GM12878 (cell line): ENCODE data around the gene RAB11FIP2. TPM values are rescaled to one million over a fixed set of nuclear protein-coding genes. Genes with fewer than 3 reads are reported as not detected.

Experiments used
- ATAC-seq: fragments of 200-7000 bp; cut with Tn5 transposase; 3 replicates; pipeline ENCODE4 v1.9.1; 2020; ENCODE audit warnings: mild to moderate bottlenecking, moderate library complexity
- BruUV-seq: library from RNA; stranded (reverse); fragments of 400-500 nt; replicated peaks from 2 replicates; lab custom pipeline; 2021; lab: Mats Ljungman, UMichigan
- CTCF ChIA-PET: fragments of 300-600 bp; sonication (Branson Sonifier 250); formaldehyde crosslinking; extraction: SDS; loops from one replicate; lab custom pipeline; 2021; ENCODE audit warnings: inconsistent platforms; lab: Yijun Ruan, JAX
- POLR2A ChIA-PET: fragments of 350-600 bp; formaldehyde crosslinking; extraction: SDS; loops from one replicate; lab custom pipeline; 2021; ENCODE audit warnings: inconsistent platforms; lab: Charles Lee
- RAD21 ChIA-PET: fragments of 300-600 bp; sonication (Branson Sonifier 250); formaldehyde crosslinking; loops from one replicate; lab custom pipeline; 2023; ENCODE audit warnings: antibody characterized with exemption; ENCODE audit not compliant: unreplicated experiment; lab: Charles Lee
- SMC1A ChIA-PET: fragments of 300-600 bp; sonication (Branson Sonifier 250); formaldehyde crosslinking; loops from one replicate; lab custom pipeline; 2023; ENCODE audit not compliant: unreplicated experiment, uncharacterized antibody; lab: Charles Lee
- DNase-seq: peaks from one replicate; pipeline ENCODE4 v3.0.0-alpha.2; 2011; ENCODE audit warnings: low read depth, low spot score
- FAIRE-seq: peaks from 3 replicates; lab custom pipeline; 2011; peaks lifted over from hg19 to GRCh38; lab: Jason Lieb, UNC
- H2AFZ ChIP-seq: 2 replicates; pipeline ENCODE4 v1.6.0; 2011; ENCODE audit warnings: low read depth, low read length, control low read depth; ENCODE audit not compliant: control insufficient read depth
- H3K27ac ChIP-seq: 2 replicates; pipeline ENCODE4 v1.5.1; 2011; ENCODE audit warnings: control low read depth; ENCODE audit not compliant: control insufficient read depth, insufficient read depth
- H3K27me3 ChIP-seq, 2 experiments: replicated peaks in 1 of 2; 2 replicates each; pipeline versions ENCODE4 v1.6.0 to v1.6.1; 2011; ENCODE audit warnings: low read length in 1 of 2; ENCODE audit not compliant: control insufficient read depth in 2 of 2, insufficient read depth in 2 of 2
- H3K36me3 ChIP-seq, 2 experiments: 2 replicates each; pipeline ENCODE4 v1.5.1; 2011; ENCODE audit warnings: low read length in 1 of 2; ENCODE audit not compliant: control insufficient read depth in 2 of 2, insufficient read depth in 2 of 2
- H3K4me1 ChIP-seq: 2 replicates; pipeline ENCODE4 v1.6.1; 2011; ENCODE audit warnings: mild to moderate bottlenecking, low read length, moderate library complexity, mixed read lengths; ENCODE audit not compliant: control insufficient read depth, insufficient read depth
- H3K4me2 ChIP-seq: 2 replicates; pipeline ENCODE4 v1.6.0; 2011; ENCODE audit warnings: control low read depth; ENCODE audit not compliant: control insufficient read depth, insufficient read depth
- H3K4me3 ChIP-seq: fragments of 200-600 bp; sonication (generic); 2 replicates; pipeline ENCODE4 v1.5.1; 2016
- H3K79me2 ChIP-seq: 2 replicates; pipeline ENCODE4 v1.6.0; 2011; ENCODE audit warnings: low read length; ENCODE audit not compliant: control insufficient read depth, insufficient read depth
- H3K9ac ChIP-seq: 2 replicates; pipeline ENCODE4 v1.8.0; 2011; ENCODE audit warnings: low read length, control low read depth, mixed read lengths; ENCODE audit not compliant: control insufficient read depth, insufficient read depth
- H3K9me3 ChIP-seq: replicated peaks from 3 replicates; pipeline ENCODE4 v1.5.1; 2011; ENCODE audit warnings: mild to moderate bottlenecking, low read length; ENCODE audit not compliant: control insufficient read depth, insufficient read depth
- H4K20me1 ChIP-seq: 2 replicates; pipeline ENCODE4 v1.6.0; 2011; ENCODE audit not compliant: control insufficient read depth, insufficient read depth
- CHD4 ChIP-seq: fragments of 200-600 bp; sonication (generic); IDR thresholded peaks from 2 replicates; pipeline ENCODE4 v1.6.1; 2016; ENCODE audit warnings: mild to moderate bottlenecking
- CTCF ChIP-seq, 3 experiments: IDR thresholded peaks in 2 of 3; conservative IDR thresholded peaks in 1 of 3; 2 replicates each; pipeline ENCODE4 v1.5.1; 2011; ENCODE audit warnings: low read depth in 3 of 3, low read length in 3 of 3, mild to moderate bottlenecking in 3 of 3, control low read depth in 2 of 3, moderate library complexity in 2 of 3, inconsistent platforms in 1 of 3, mixed read lengths in 1 of 3; ENCODE audit not compliant: control insufficient read depth in 2 of 3, insufficient read depth in 1 of 3; ENCODE audit errors: extremely low read depth in 1 of 3
- RB1 ChIP-seq: fragments of 450-650 bp; formaldehyde crosslinking; IDR thresholded peaks from 2 replicates; pipeline ENCODE4 v1.6.1; 2017; ENCODE audit warnings: mild to moderate bottlenecking, borderline replicate concordance
- WGBS: methylation state at CpG from one replicate; pipeline ENCODE4 v1.1.6; 2016; ENCODE audit warnings: low lambda C conversion rate; ENCODE audit not compliant: insufficient replicate concordance, insufficient coverage; ENCODE audit errors: missing lambda C conversion rate; 5-methylcytosine and 5-hydroxymethylcytosine counted together
- in situ Hi-C: fragments of 300-500 bp; cut with MboI; formaldehyde crosslinking; loops from 9 replicates; pipeline ENCODE4 v1.14.3; 2018; ENCODE audit warnings: mixed read lengths
- intact Hi-C: fragments of 100-400 bp; cut with micrococcal nuclease; formaldehyde crosslinking; loops from one replicate; pipeline ENCODE4 v1.14.2; 2022; ENCODE audit not compliant: unreplicated experiment
- polyA plus RNA-seq, 11 experiments: library from polyadenylated mRNA; depleted of rRNA in 4 of 11; unstranded in 6 of 11; stranded (reverse) in 5 of 11; fragments of >200 nt; fragmentation: Nextera tagmentation in 4 of 11; fragmentation: Illumina TruSeq in 1 of 11; extraction: Ambion mirVana in 4 of 11; extraction: Trizol in 1 of 11; gene quantifications; 1 replicate in 1 of 11; 2 replicates in 10 of 11; pipeline versions ENCODE4 v1.2.1 to v1.2.3, GENCODE V29; 2011 to 2016; ENCODE audit warnings: inconsistent platforms in 2 of 11, missing spikeins in 2 of 11, low read depth in 1 of 11
- total RNA-seq, 4 experiments: library from RNA; depleted of rRNA in 3 of 4; stranded (reverse); fragments of >200 nt in 3 of 4; fragmentation: Illumina TruSeq in 1 of 4; extraction: Trizol in 1 of 4; gene quantifications; 2 replicates each; pipeline versions ENCODE4 v1.2.1 to v1.2.3, GENCODE V29; 2013 to 2021
- TF ChIP-seq, protein P1 (sequence below): IDR thresholded peaks from 2 replicates; pipeline ENCODE4 v1.6.1; 2012; ENCODE audit warnings: low read depth, low read length, improper control_type of control experiment
- TF ChIP-seq, protein P2 (sequence below): IDR thresholded peaks from 2 replicates; pipeline ENCODE4 v1.6.1; 2012; ENCODE audit warnings: improper control_type of control experiment, low read depth, low read length; ENCODE audit not compliant: insufficient replicate concordance

RAB11FIP2 gene
- total and polyA plus RNA-seq, 10 of the 15 experiments (the other 5 are each of a cell fraction or from before 2014, with no cell fraction given) = 1.8 to 16.7 (median 4.3) TPM

- no peak overlapping the region for H3K4me2 ChIP-seq
- no peaks in the 10 kb centered on the region for H3K4me1 ChIP-seq
- intact Hi-C loops (no loop called here), in situ Hi-C loops (no loop called here)
- ChIA-PET RAD21 (no interaction called here), CTCF (no interaction called here), POLR2A (no interaction called here), SMC1A (no interaction called here)
- ATAC-seq = no peak
- no TSS peak for BruUV-seq
- no peak for DNase-seq
- TF ChIP-seq, protein P1, sequence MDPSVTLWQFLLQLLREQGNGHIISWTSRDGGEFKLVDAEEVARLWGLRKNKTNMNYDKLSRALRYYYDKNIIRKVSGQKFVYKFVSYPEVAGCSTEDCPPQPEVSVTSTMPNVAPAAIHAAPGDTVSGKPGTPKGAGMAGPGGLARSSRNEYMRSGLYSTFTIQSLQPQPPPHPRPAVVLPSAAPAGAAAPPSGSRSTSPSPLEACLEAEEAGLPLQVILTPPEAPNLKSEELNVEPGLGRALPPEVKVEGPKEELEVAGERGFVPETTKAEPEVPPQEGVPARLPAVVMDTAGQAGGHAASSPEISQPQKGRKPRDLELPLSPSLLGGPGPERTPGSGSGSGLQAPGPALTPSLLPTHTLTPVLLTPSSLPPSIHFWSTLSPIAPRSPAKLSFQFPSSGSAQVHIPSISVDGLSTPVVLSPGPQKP = no peak
- no peak for TF ChIP-seq RB1
- TF ChIP-seq CTCF (IDR thresholded peaks at IDR 0.05 in 2 of 3, conservative IDR thresholded peaks at IDR 0.05 in 1 of 3; ENCODE audit: control insufficient read depth in 2 of 3, extremely low read depth in 1 of 3, insufficient read depth in 1 of 3, low read depth in 3 of 3, low read length in 3 of 3) = no peak
- TF ChIP-seq CHD4 = no peak
- TF ChIP-seq, protein P2, sequence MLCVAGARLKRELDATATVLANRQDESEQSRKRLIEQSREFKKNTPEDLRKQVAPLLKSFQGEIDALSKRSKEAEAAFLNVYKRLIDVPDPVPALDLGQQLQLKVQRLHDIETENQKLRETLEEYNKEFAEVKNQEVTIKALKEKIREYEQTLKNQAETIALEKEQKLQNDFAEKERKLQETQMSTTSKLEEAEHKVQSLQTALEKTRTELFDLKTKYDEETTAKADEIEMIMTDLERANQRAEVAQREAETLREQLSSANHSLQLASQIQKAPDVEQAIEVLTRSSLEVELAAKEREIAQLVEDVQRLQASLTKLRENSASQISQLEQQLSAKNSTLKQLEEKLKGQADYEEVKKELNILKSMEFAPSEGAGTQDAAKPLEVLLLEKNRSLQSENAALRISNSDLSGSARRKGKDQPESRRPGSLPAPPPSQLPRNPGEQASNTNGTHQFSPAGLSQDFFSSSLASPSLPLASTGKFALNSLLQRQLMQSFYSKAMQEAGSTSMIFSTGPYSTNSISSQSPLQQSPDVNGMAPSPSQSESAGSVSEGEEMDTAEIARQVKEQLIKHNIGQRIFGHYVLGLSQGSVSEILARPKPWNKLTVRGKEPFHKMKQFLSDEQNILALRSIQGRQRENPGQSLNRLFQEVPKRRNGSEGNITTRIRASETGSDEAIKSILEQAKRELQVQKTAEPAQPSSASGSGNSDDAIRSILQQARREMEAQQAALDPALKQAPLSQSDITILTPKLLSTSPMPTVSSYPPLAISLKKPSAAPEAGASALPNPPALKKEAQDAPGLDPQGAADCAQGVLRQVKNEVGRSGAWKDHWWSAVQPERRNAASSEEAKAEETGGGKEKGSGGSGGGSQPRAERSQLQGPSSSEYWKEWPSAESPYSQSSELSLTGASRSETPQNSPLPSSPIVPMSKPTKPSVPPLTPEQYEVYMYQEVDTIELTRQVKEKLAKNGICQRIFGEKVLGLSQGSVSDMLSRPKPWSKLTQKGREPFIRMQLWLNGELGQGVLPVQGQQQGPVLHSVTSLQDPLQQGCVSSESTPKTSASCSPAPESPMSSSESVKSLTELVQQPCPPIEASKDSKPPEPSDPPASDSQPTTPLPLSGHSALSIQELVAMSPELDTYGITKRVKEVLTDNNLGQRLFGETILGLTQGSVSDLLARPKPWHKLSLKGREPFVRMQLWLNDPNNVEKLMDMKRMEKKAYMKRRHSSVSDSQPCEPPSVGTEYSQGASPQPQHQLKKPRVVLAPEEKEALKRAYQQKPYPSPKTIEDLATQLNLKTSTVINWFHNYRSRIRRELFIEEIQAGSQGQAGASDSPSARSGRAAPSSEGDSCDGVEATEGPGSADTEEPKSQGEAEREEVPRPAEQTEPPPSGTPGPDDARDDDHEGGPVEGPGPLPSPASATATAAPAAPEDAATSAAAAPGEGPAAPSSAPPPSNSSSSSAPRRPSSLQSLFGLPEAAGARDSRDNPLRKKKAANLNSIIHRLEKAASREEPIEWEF = no peak
- H3K9ac ChIP-seq = no peak overlapping the region
- no peak overlapping the region for H3K4me3 ChIP-seq
- H3K79me2 ChIP-seq = no peaks in the 10 kb centered on the region
- FAIRE-seq = no peak
- H4K20me1 ChIP-seq = no peaks in the 10 kb centered on the region
- H3K27ac ChIP-seq = no peak overlapping the region
- no peak overlapping the region for H2AFZ ChIP-seq
- H3K9me3 ChIP-seq = no peaks in the 10 kb centered on the region
- 0% methylated on average over 2 of the region's 2 CpGs for WGBS
- no peaks in the 10 kb centered on the region for H3K36me3 ChIP-seq
- H3K27me3 ChIP-seq = peaks cover 2 to 3% of the 10 kb centered on the region in 2 experiments; a peak in 2 of 4 replicates
Observed at GRCh38 chr10:118052816-118053215, 6.1 kb upstream of the RAB11FIP2 start.
